Duodenal mucosa (tissue), 2 donors: ENCODE measurements around the gene GCH1.
"Not testable (repeated sequence)": the region's sequence is repeated elsewhere in the genome, so short reads cannot be mapped to it uniquely, and the experiment has no call there.

ENCODE experiments used
- H3K27ac ChIP-seq: one replicate; pipeline ENCODE4 v1.7.0; 2013; ENCODE audit warnings: low read depth, low read length
- H3K27me3 ChIP-seq, 2 donors: one replicate each; pipeline ENCODE4 v1.7.0; 2013; ENCODE audit warnings: low read length in 2 of 2, control low read depth in 1 of 2; ENCODE audit not compliant: insufficient read depth in 2 of 2, control insufficient read depth in 1 of 2
- H3K36me3 ChIP-seq, 2 donors: one replicate each; pipeline ENCODE4 v1.7.0; 2013; ENCODE audit warnings: low read length in 2 of 2, control low read depth in 1 of 2; ENCODE audit not compliant: insufficient read depth in 2 of 2, control insufficient read depth in 1 of 2
- H3K4me1 ChIP-seq, 2 donors: one replicate each; pipeline ENCODE4 v1.7.0; 2013; ENCODE audit warnings: low read length in 2 of 2, control low read depth in 1 of 2; ENCODE audit not compliant: insufficient read depth in 2 of 2, control insufficient read depth in 1 of 2
- H3K4me3 ChIP-seq, 2 donors: one replicate each; pipeline ENCODE4 v1.7.0; 2013; ENCODE audit warnings: low read length in 2 of 2, low read depth in 1 of 2
- H3K9ac ChIP-seq, 2 donors: one replicate each; pipeline ENCODE4 v1.7.0; 2013; ENCODE audit warnings: low read length in 2 of 2, low read depth in 1 of 2
- H3K9me3 ChIP-seq, 2 donors: one replicate each; pipeline ENCODE4 v1.7.0; 2013; ENCODE audit warnings: low read length in 2 of 2, control low read depth in 1 of 2; ENCODE audit not compliant: control insufficient read depth in 1 of 2

GCH1 gene

GRCh38 chr14:54931101-54931500 lies 28.5 kb upstream of the GCH1 start:
- no peaks in the 10 kb centered on the region for H3K36me3 ChIP-seq

GRCh38 chr14:54929556-54929955 lies 26.9 kb upstream of the GCH1 start:
- no peak overlapping the region for H3K4me3 ChIP-seq
- no peaks in the 10 kb centered on the region for H3K27me3 ChIP-seq
- H3K36me3 ChIP-seq = no peaks in the 10 kb centered on the region
- no peaks in the 10 kb centered on the region for H3K4me1 ChIP-seq
- no peak overlapping the region for H3K27ac ChIP-seq
- no peak overlapping the region for H3K9ac ChIP-seq
- H3K9me3 ChIP-seq = no peaks in the 10 kb centered on the region

More at GRCh38 chr14:54931101-54931500, 28.5 kb upstream of the GCH1 start:
- Histone ChIP-seq H3K27ac (no peak overlapping the region), H3K4me1 (no peaks in the 10 kb centered on the region), H3K9ac (no peak overlapping the region), H3K27me3 (no peaks in the 10 kb centered on the region), H3K4me3 (no peak overlapping the region), H3K9me3 (no peaks in the 10 kb centered on the region)

- no peaks in the 10 kb centered on the region for H3K9me3 ChIP-seq
- no peaks in the 10 kb centered on the region for H3K36me3 ChIP-seq
- H3K27me3 ChIP-seq = no peaks in the 10 kb centered on the region
- no peak overlapping the region for H3K9ac ChIP-seq
- no peaks in the 10 kb centered on the region for H3K4me1 ChIP-seq
- no peak overlapping the region for H3K4me3 ChIP-seq
- H3K27ac ChIP-seq = no peak overlapping the region
Observed at GRCh38 chr14:54928216-54928615, 25.6 kb upstream of the GCH1 start.

- Histone ChIP-seq H3K36me3 (no peaks in the 10 kb centered on the region), H3K27ac (no peak overlapping the region), H3K4me3 (no peak overlapping the region), H3K4me1 (no peaks in the 10 kb centered on the region), H3K27me3 (no peaks in the 10 kb centered on the region), H3K9ac (no peak overlapping the region), H3K9me3 (no peaks in the 10 kb centered on the region)
Observed at GRCh38 chr14:54927551-54927950, 24.9 kb upstream of the GCH1 start.

GRCh38 chr14:54926570-54926969 lies 23.9 kb upstream of the GCH1 start:
- not testable (repeated sequence) for H3K4me1 ChIP-seq, H3K27ac ChIP-seq, H3K27me3 ChIP-seq, H3K9me3 ChIP-seq, H3K4me3 ChIP-seq, H3K36me3 ChIP-seq, H3K9ac ChIP-seq

GRCh38 chr14:54922598-54922997 lies 20.0 kb upstream of the GCH1 start:
- no peaks in the 10 kb centered on the region for H3K27me3 ChIP-seq
- H3K9me3 ChIP-seq = no peaks in the 10 kb centered on the region
- no peak overlapping the region for H3K9ac ChIP-seq
- no peaks in the 10 kb centered on the region for H3K4me1 ChIP-seq
- no peak overlapping the region for H3K27ac ChIP-seq
- no peak overlapping the region for H3K4me3 ChIP-seq
- no peaks in the 10 kb centered on the region for H3K36me3 ChIP-seq

GRCh38 chr14:54920052-54920451 lies 17.4 kb upstream of the GCH1 start:
- no peaks in the 10 kb centered on the region for H3K27me3 ChIP-seq
- no peaks in the 10 kb centered on the region for H3K4me1 ChIP-seq
- H3K27ac ChIP-seq = no peak overlapping the region
- no peak overlapping the region for H3K4me3 ChIP-seq
- H3K9ac ChIP-seq = no peak overlapping the region
- no peaks in the 10 kb centered on the region for H3K36me3 ChIP-seq
- H3K9me3 ChIP-seq = no peaks in the 10 kb centered on the region

- no peak overlapping the region for H3K4me3 ChIP-seq
- no peaks in the 10 kb centered on the region for H3K27me3 ChIP-seq
- H3K9me3 ChIP-seq = no peaks in the 10 kb centered on the region
- no peaks in the 10 kb centered on the region for H3K36me3 ChIP-seq
- H3K9ac ChIP-seq = no peak overlapping the region
- H3K27ac ChIP-seq = no peak overlapping the region
- H3K4me1 ChIP-seq = no peaks in the 10 kb centered on the region
Observed at GRCh38 chr14:54919330-54919729, 16.7 kb upstream of the GCH1 start.

- Histone ChIP-seq H3K9me3 (no peaks in the 10 kb centered on the region), H3K27ac (no peak overlapping the region), H3K4me3 (no peak overlapping the region), H3K9ac (no peak overlapping the region), H3K27me3 (no peaks in the 10 kb centered on the region), H3K36me3 (no peaks in the 10 kb centered on the region), H3K4me1 (no peaks in the 10 kb centered on the region)
Observed at GRCh38 chr14:54918427-54918826, 15.8 kb upstream of the GCH1 start.

GRCh38 chr14:54916101-54916500 lies 13.5 kb upstream of the GCH1 start:
- H3K9ac ChIP-seq = no peak overlapping the region
- H3K27ac ChIP-seq = no peak overlapping the region
- H3K27me3 ChIP-seq = no peaks in the 10 kb centered on the region
- no peak overlapping the region for H3K4me3 ChIP-seq
- no peaks in the 10 kb centered on the region for H3K4me1 ChIP-seq
- H3K9me3 ChIP-seq = no peaks in the 10 kb centered on the region
- H3K36me3 ChIP-seq = no peaks in the 10 kb centered on the region
